Trophoblast cell (in vitro differentiated cells and primary cell): Measurements from ENCODE around the gene CCDC97.

Source experiments
- DNase-seq, 2 donors: peaks; one replicate each; pipeline ENCODE4 v3.0.0-alpha.2; 2016
- H2AFZ ChIP-seq: 2 replicates; pipeline ENCODE4 v1.6.1; 2013; ENCODE audit warnings: low read length, moderate library complexity, mild to moderate bottlenecking; ENCODE audit not compliant: insufficient read depth, poor library complexity
- H2AK5ac ChIP-seq: 2 replicates; pipeline ENCODE4 v1.6.1; 2013; ENCODE audit warnings: mild to moderate bottlenecking, low read length
- H2BK120ac ChIP-seq: 2 replicates; pipeline ENCODE4 v1.6.1; 2013; ENCODE audit warnings: low read length, mild to moderate bottlenecking, moderate library complexity; ENCODE audit not compliant: insufficient read depth, poor library complexity
- H2BK12ac ChIP-seq: 2 replicates; pipeline ENCODE4 v1.6.1; 2013; ENCODE audit warnings: mild to moderate bottlenecking, low read length, moderate library complexity
- H2BK5ac ChIP-seq: 2 replicates; pipeline ENCODE4 v1.6.1; 2013; ENCODE audit warnings: low read length, low read depth, moderate library complexity, mild to moderate bottlenecking; ENCODE audit not compliant: poor library complexity
- H3K14ac ChIP-seq: 2 replicates; pipeline ENCODE4 v1.6.1; 2013; ENCODE audit warnings: mild to moderate bottlenecking, low read length
- H3K18ac ChIP-seq: 2 replicates; pipeline ENCODE4 v1.6.1; 2013; ENCODE audit warnings: mild to moderate bottlenecking, low read length
- H3K23ac ChIP-seq: 2 replicates; pipeline ENCODE4 v1.6.1; 2013; ENCODE audit warnings: low read length
- H3K27ac ChIP-seq: 2 replicates; pipeline ENCODE4 v1.5.1; 2013; ENCODE audit warnings: low read depth, mild to moderate bottlenecking, inconsistent platforms, low read length, moderate library complexity
- H3K27me3 ChIP-seq: 2 replicates; pipeline ENCODE4 v1.6.1; 2013; ENCODE audit warnings: inconsistent platforms, mild to moderate bottlenecking, low read length, moderate library complexity; ENCODE audit not compliant: insufficient read depth
- H3K36me3 ChIP-seq, 2 experiments: 1 replicate in 1 of 2; 2 replicates in 1 of 2; pipeline ENCODE4 v1.6.1; 2013; ENCODE audit warnings: low read length in 2 of 2, mild to moderate bottlenecking in 2 of 2, moderate library complexity in 1 of 2; ENCODE audit not compliant: insufficient read depth in 2 of 2, control insufficient read depth in 1 of 2
- H3K4ac ChIP-seq: 2 replicates; pipeline ENCODE4 v1.6.1; 2013; ENCODE audit warnings: low read depth, mild to moderate bottlenecking, low read length, moderate library complexity
- H3K4me1 ChIP-seq, 2 experiments: 1 replicate in 1 of 2; 2 replicates in 1 of 2; pipeline ENCODE4 v1.6.1; 2013; ENCODE audit warnings: low read length in 2 of 2, mild to moderate bottlenecking in 2 of 2, moderate library complexity in 1 of 2; ENCODE audit not compliant: insufficient read depth in 2 of 2, control insufficient read depth in 1 of 2
- H3K4me2 ChIP-seq: 2 replicates; pipeline ENCODE4 v1.6.1; 2013; ENCODE audit warnings: inconsistent platforms, mild to moderate bottlenecking, low read length, moderate library complexity
- H3K4me3 ChIP-seq: 2 replicates; pipeline ENCODE4 v1.5.1; 2013; ENCODE audit warnings: mild to moderate bottlenecking, low read depth, low read length, inconsistent platforms
- H3K79me1 ChIP-seq: one replicate; pipeline ENCODE4 v1.6.1; 2013; ENCODE audit warnings: low read length
- H3K79me2 ChIP-seq: 2 replicates; pipeline ENCODE4 v1.6.1; 2013; ENCODE audit warnings: low read length, mild to moderate bottlenecking; ENCODE audit not compliant: control insufficient read depth, insufficient read depth, poor library complexity
- H3K9ac ChIP-seq: 2 replicates; pipeline ENCODE4 v1.6.1; 2013; ENCODE audit warnings: mild to moderate bottlenecking, low read length
- H3K9me3 ChIP-seq: 2 replicates; pipeline ENCODE4 v1.6.1; 2013; ENCODE audit warnings: low read depth, mild to moderate bottlenecking, control low read depth, inconsistent platforms, low read length; ENCODE audit not compliant: insufficient read depth
- H4K12ac ChIP-seq: 2 replicates; pipeline ENCODE4 v1.6.1; 2013; ENCODE audit warnings: low read depth, mild to moderate bottlenecking, low read length, moderate library complexity
- H4K8ac ChIP-seq: 2 replicates; pipeline ENCODE4 v1.6.1; 2013; ENCODE audit warnings: low read depth, mild to moderate bottlenecking, low read length, moderate library complexity
- H4K91ac ChIP-seq: one replicate; pipeline ENCODE4 v1.6.1; 2013; ENCODE audit warnings: low read depth, mild to moderate bottlenecking, low read length, moderate library complexity
- WGBS: extraction: QIAGEN DNeasy Blood & Tissue Kit; methylation state at CpG from one replicate; pipeline ENCODE4 v1.1.7; 2013; ENCODE audit warnings: missing lambda C conversion rate; ENCODE audit not compliant: insufficient read length, insufficient coverage; ENCODE audit errors: extremely low coverage; 5-methylcytosine and 5-hydroxymethylcytosine counted together

CCDC97 gene

GRCh38 chr19:41327576-41328156 is 17.7 kb downstream of the CCDC97 start:
- no peak overlapping the region for H3K4me3 ChIP-seq
- peak overlapping the region; percentile 54 for H3K4ac ChIP-seq
- H4K91ac ChIP-seq = peak overlapping the region; percentile 80
- peaks cover 3% of the 10 kb centered on the region for H3K9me3 ChIP-seq
- peak overlapping the region; percentile 60 for H2BK5ac ChIP-seq
- no CpG with 5 or more reads among the region's 33 CpGs for WGBS
- peaks cover 40 to 49% of the 10 kb centered on the region in 2 experiments for H3K4me1 ChIP-seq
- H3K36me3 ChIP-seq = peaks cover 33 to 42% of the 10 kb centered on the region in 2 experiments
- H3K27ac ChIP-seq = peak overlapping the region; percentile 21
- peak overlapping the region; percentile 5 for H4K12ac ChIP-seq
- peaks cover 13% of the 10 kb centered on the region for H3K79me2 ChIP-seq
- peak overlapping the region; percentile 16 for H3K14ac ChIP-seq
- H2AFZ ChIP-seq = no peak overlapping the region
- H2AK5ac ChIP-seq = no peak overlapping the region
- peak overlapping the region; percentile 0 for H2BK120ac ChIP-seq
- H3K27me3 ChIP-seq = no peaks in the 10 kb centered on the region
- peak overlapping the region; percentile 52 for H3K18ac ChIP-seq
- H2BK12ac ChIP-seq = peak overlapping the region; percentile 3
- H3K9ac ChIP-seq = no peak overlapping the region
- H3K4me2 ChIP-seq = no peak overlapping the region
- H3K23ac ChIP-seq = no peak overlapping the region
- H3K79me1 ChIP-seq = peaks cover 39% of the 10 kb centered on the region
- peak overlapping the region; percentile 18 for H4K8ac ChIP-seq
- peak; percentile 75 to 76 for DNase-seq

GRCh38 chr19:41328157-41328841 is 18.3 kb downstream of the CCDC97 start:
- no peak overlapping the region for H2AK5ac ChIP-seq
- H4K12ac ChIP-seq = no peak overlapping the region
- WGBS = no CpG with 5 or more reads among the region's 22 CpGs

GRCh38 chr19:41328842-41329225 is 18.9 kb downstream of the CCDC97 start:
- Histone ChIP-seq H3K36me3 (peaks cover 34 to 44% of the 10 kb centered on the region in 2 experiments), H3K27ac (no peak overlapping the region), H2BK12ac (no peak overlapping the region), H3K9me3 (peaks cover 3% of the 10 kb centered on the region), H3K4me1 (peaks cover 30 to 38% of the 10 kb centered on the region in 2 experiments), H3K4me2 (no peak overlapping the region), H3K79me2 (peaks cover 12% of the 10 kb centered on the region), H2AK5ac (no peak overlapping the region), H4K12ac (no peak overlapping the region), H3K18ac (no peak overlapping the region), H3K9ac (no peak overlapping the region), H3K4me3 (no peak overlapping the region), H2AFZ (no peak overlapping the region), H3K27me3 (no peaks in the 10 kb centered on the region), H3K23ac (no peak overlapping the region), H3K14ac (no peak overlapping the region), H3K79me1 (peaks cover 28% of the 10 kb centered on the region), H3K4ac (no peak overlapping the region), H2BK120ac (no peak overlapping the region), H2BK5ac (no peak overlapping the region), H4K91ac (no peak overlapping the region), H4K8ac (no peak overlapping the region)
- no CpG with 5 or more reads among the region's 1 CpG for WGBS
- DNase-seq = no peak

More at GRCh38 chr19:41328157-41328841, 18.3 kb downstream of the CCDC97 start:
- peak in 1 of 2 donors; percentile 37 for DNase-seq
- Histone ChIP-seq H4K8ac (no peak overlapping the region), H3K4ac (no peak overlapping the region), H3K27me3 (no peaks in the 10 kb centered on the region), H2BK120ac (no peak overlapping the region), H3K9me3 (peaks cover 3% of the 10 kb centered on the region), H3K4me1 (peaks cover 33 to 43% of the 10 kb centered on the region in 2 experiments), H3K18ac (no peak overlapping the region), H3K4me2 (no peak overlapping the region), H3K4me3 (no peak overlapping the region), H3K9ac (no peak overlapping the region), H3K23ac (no peak overlapping the region), H2BK12ac (no peak overlapping the region), H3K36me3 (peaks cover 34 to 44% of the 10 kb centered on the region in 2 experiments), H3K14ac (peak overlapping the region; percentile 16), H2BK5ac (no peak overlapping the region), H2AFZ (no peak overlapping the region), H4K91ac (peak overlapping the region; percentile 80), H3K27ac (no peak overlapping the region), H3K79me2 (peaks cover 13% of the 10 kb centered on the region), H3K79me1 (peaks cover 33% of the 10 kb centered on the region)

- Histone ChIP-seq H3K14ac (no peak overlapping the region), H3K4me2 (no peak overlapping the region), H3K9me3 (peaks cover 3% of the 10 kb centered on the region), H4K12ac (no peak overlapping the region), H3K4me1 (peaks cover 21 to 24% of the 10 kb centered on the region in 2 experiments), H3K4ac (no peak overlapping the region), H3K79me2 (peaks cover 7% of the 10 kb centered on the region), H3K9ac (no peak overlapping the region), H3K23ac (no peak overlapping the region), H3K79me1 (peaks cover 16% of the 10 kb centered on the region), H3K18ac (no peak overlapping the region), H2BK5ac (no peak overlapping the region), H2BK12ac (no peak overlapping the region), H3K27me3 (no peaks in the 10 kb centered on the region), H3K27ac (no peak overlapping the region), H4K91ac (no peak overlapping the region), H2AK5ac (no peak overlapping the region), H2BK120ac (no peak overlapping the region), H3K36me3 (peaks cover 46 to 52% of the 10 kb centered on the region in 2 experiments), H3K4me3 (no peak overlapping the region), H4K8ac (no peak overlapping the region), H2AFZ (no peak overlapping the region)
- peak in 1 of 2 donors; percentile 54 for DNase-seq
- no CpG with 5 or more reads among the region's 4 CpGs for WGBS
These were observed 20.5 kb downstream of the CCDC97 start for GRCh38 chr19:41330481-41330880.
